Progenitor cell of endocrine pancreas (in vitro differentiated cells): ENCODE results near the gene ELOVL1. TPM values are rescaled to one million over a fixed set of nuclear protein-coding genes. Genes with fewer than 3 reads are reported as not detected.
"Not testable (repeated sequence)": the region's sequence is repeated elsewhere in the genome, so short reads cannot be mapped to it uniquely, and the experiment has no call there.

Experiments
- DNase-seq: peaks from one replicate; pipeline ENCODE4 v3.0.0; 2021; ENCODE audit warnings: low spot score; ENCODE audit not compliant: unreplicated experiment
- H3K27ac Mint-ChIP-seq: 2 replicates; pipeline ENCODE4 v1.8.0; 2021; ENCODE audit warnings: mild to moderate bottlenecking, moderate library complexity, mixed read lengths
- H3K27me3 Mint-ChIP-seq: 2 replicates; pipeline ENCODE4 v1.8.0; 2021; ENCODE audit warnings: mixed read lengths
- H3K36me3 Mint-ChIP-seq: 2 replicates; pipeline ENCODE4 v1.8.0; 2022; ENCODE audit warnings: mixed read lengths; ENCODE audit not compliant: insufficient read depth
- H3K4me1 Mint-ChIP-seq: 2 replicates; pipeline ENCODE4 v1.8.0; 2021; ENCODE audit warnings: low read depth, mixed read lengths
- H3K4me3 Mint-ChIP-seq: 2 replicates; pipeline ENCODE4 v1.8.0; 2021; ENCODE audit warnings: low read depth, mild to moderate bottlenecking, moderate library complexity, mixed read lengths
- H3K9me3 Mint-ChIP-seq: 2 replicates; pipeline ENCODE4 v1.8.0; 2021; ENCODE audit warnings: low read depth, mixed read lengths
- CTCF ChIP-seq: fragments of 200-600 bp; sonication (generic); IDR thresholded peaks from one replicate; pipeline ENCODE4 v1.5.0; 2021; ENCODE audit warnings: antibody characterized with exemption, mild to moderate bottlenecking; ENCODE audit not compliant: unreplicated experiment
- long read RNA-seq: library from polyadenylated mRNA; unstranded; transcript quantifications from one replicate; pipeline ENCODE4 v2.0.0, GENCODE V29; 2020
- total RNA-seq: library from RNA; stranded (reverse); gene quantifications from 2 replicates; pipeline ENCODE4 v1.2.1, GENCODE V29; 2021

ELOVL1 gene
- total RNA-seq: 46.0 and 50.8 TPM in 2 replicates
- long read RNA-seq, transcript ELOVL1-201 (8 exons, 1,477 nt): major isoform, 21 of 45 reads
- long read RNA-seq, partial matches to known transcripts: 6 of 45 reads
- long read RNA-seq, other reads (novel, unspliced or antisense): 15 of 45 reads

GRCh38 chr1:43367904-43368645 lies at the start of gene ELOVL1:
TSS of gene ELOVL1 (minus strand) at chr1:43368011. CDS start at chr1:43365609, 2,402 bp downstream.
- H3K4me3 Mint-ChIP-seq: peak within 1 kb of the TSS; percentile 80
- H3K9me3 Mint-ChIP-seq: no peaks in the 10 kb centered on the region

GRCh38 chr1:43415901-43416300 lies 48.1 kb upstream of the ELOVL1 start:
- H3K4me3 Mint-ChIP-seq: no peak overlapping the region
- no peaks in the 10 kb centered on the region for H3K27me3 Mint-ChIP-seq
- TF ChIP-seq CTCF: no peak

More at GRCh38 chr1:43367904-43368645, at the start of gene ELOVL1:
- Mint-ChIP-seq H3K4me1 (peaks cover 26% of the 10 kb centered on the region), H3K36me3 (peaks cover 12% of the 10 kb centered on the region), H3K27me3 (no peaks in the 10 kb centered on the region), H3K27ac (peak within 1 kb of the TSS; percentile 95)
- peak; percentile 31 for TF ChIP-seq CTCF
- DNase-seq: peak; percentile 86

DNA sequence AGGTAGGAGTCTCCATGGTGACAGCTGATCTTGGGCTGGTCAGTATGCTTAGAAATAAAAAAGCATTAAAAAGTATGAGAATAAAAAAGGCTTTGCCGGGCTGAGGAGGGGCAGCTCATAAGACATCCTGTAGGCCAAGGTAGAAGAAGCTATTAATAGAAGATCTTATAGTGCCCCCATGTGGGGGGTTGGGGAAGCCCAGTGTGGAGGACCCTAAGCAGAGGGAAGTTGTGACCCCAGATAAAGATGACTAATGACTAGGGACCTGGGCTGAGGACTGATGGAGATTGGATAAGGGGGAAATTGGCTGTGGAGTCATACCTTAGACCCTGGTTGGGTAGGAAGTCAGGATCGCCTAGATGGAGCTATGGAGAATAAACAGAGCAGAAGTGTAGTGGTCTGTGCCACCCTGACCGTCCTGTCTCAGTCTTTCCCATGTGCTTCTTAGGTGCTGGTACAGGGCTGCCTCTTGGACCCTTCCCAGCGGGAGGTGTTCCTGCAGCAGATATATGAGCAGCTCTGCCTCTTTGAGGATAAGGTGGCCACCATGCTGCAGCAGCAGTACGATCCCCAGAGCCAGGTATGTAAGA lies 46.9 kb upstream of the ELOVL1 start:
- peak; percentile 63 for DNase-seq
- Mint-ChIP-seq H3K4me3 (no peak overlapping the region), H3K27ac (no peak overlapping the region), H3K9me3 (no peaks in the 10 kb centered on the region), H3K4me1 (no peaks in the 10 kb centered on the region), H3K36me3 (peaks cover 13% of the 10 kb centered on the region), H3K27me3 (no peaks in the 10 kb centered on the region)
- TF ChIP-seq CTCF: peak; percentile 85

More at GRCh38 chr1:43415901-43416300, 48.1 kb upstream of the ELOVL1 start:
- Mint-ChIP-seq H3K4me1 (no peaks in the 10 kb centered on the region), H3K9me3 (no peaks in the 10 kb centered on the region), H3K27ac (no peak overlapping the region), H3K36me3 (peaks cover 9% of the 10 kb centered on the region)
- no peak for DNase-seq

DNA sequence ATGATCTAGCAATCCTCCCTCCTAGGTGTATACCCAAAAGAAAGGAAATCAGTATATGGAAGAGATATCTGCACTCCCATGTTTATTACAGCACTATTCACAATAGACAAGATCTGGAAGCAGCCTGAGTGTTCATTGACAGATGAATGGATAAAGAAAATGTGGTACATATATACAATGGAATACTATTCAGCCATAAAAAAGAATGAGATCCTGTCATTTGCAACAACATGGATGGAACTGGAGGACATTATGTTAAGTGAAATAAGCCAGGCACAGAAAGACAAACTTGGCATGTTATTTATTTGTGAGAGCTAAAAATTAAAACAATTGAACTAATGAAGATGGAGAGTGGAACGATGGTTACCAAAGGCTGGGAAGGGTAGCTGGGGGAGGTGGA lies 45.6 kb upstream of the ELOVL1 start:
- H3K9me3 Mint-ChIP-seq, H3K4me3 Mint-ChIP-seq, DNase-seq, H3K27ac Mint-ChIP-seq, H3K27me3 Mint-ChIP-seq, H3K4me1 Mint-ChIP-seq: not testable (repeated sequence)
- peaks cover 22% of the 10 kb centered on the region for H3K36me3 Mint-ChIP-seq

GRCh38 chr1:43410571-43410970 lies 42.8 kb upstream of the ELOVL1 start:
- H3K27me3 Mint-ChIP-seq: no peaks in the 10 kb centered on the region
- DNase-seq: no peak
- peaks cover 26% of the 10 kb centered on the region for H3K36me3 Mint-ChIP-seq
- no peaks in the 10 kb centered on the region for H3K4me1 Mint-ChIP-seq
- H3K27ac Mint-ChIP-seq: no peak overlapping the region
- no peaks in the 10 kb centered on the region for H3K9me3 Mint-ChIP-seq
- TF ChIP-seq CTCF: no peak
- no peak overlapping the region for H3K4me3 Mint-ChIP-seq
